Measurements from ENCODE around the gene FSCN2. TPM values are rescaled to one million over a fixed set of nuclear protein-coding genes. Genes with fewer than 3 reads are reported as not detected.

FSCN2 gene
- total and polyA plus RNA-seq, 2 of the 4 experiments (the other 2 are of a cell fraction): 0.18 to 0.84 TPM

DNA sequence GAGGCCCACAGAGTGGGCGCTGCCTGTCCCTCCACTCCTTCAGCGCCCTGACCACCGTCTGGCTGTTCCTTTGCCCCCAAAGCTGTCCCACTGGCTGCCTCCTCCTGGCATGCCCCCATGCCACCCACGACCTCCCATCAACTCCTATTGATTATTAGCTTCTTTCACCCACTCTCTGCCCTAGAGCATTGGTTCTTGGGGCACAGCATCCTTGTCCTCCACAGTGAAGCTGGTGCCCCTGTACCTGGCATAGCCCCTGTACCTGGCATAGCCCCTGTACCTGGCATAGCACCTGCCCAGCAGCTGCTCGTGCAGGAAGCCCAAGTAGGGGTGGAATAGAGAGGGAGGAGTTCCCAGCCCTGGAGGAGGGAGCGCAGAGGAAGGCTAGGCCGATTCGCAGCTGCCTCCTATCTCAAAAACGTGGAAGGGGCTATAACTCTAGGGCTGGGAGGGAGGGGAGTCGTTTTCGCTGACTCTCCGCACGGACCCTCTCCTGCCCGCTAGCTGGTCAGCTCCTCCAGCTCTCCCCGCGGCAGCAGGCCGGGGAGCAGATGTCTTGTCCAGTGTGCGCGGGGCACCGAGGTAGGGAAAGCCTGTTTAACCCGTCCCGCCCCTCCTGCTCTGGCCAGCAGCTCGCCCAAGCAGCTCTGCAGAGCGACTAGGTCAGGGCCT lies 9.9 kb upstream of the FSCN2 start:
- Histone ChIP-seq H3K56ac (ENCODE audit: extremely low read depth, insufficient read depth, low read length) (no peak overlapping the region), H3K4ac (ENCODE audit: low read depth, low read length) (peak overlapping the region; percentile 66), H3K4me2 (ENCODE audit: low read depth, low read length) (peak overlapping the region; percentile 90), H2AFZ (replicated peaks; ENCODE audit: low read length, poor library complexity) (peak overlapping the region; percentile 85), H4K5ac (ENCODE audit: low read depth, low read length) (no peak overlapping the region), H4K91ac (ENCODE audit: insufficient read depth, low read depth, low read length) (no peak overlapping the region), H4K8ac (ENCODE audit: low read depth in 2 of 2, low read length in 2 of 2) (peak overlapping the region in 1 of 2 experiments; percentile 34; a peak in 1 of 4 replicates), H2BK120ac (ENCODE audit: low read depth, low read length) (peak overlapping the region; percentile 2; the same call in 1 of the 2 replicates), H2BK5ac (ENCODE audit: low read depth, low read length, poor library complexity, severe bottlenecking) (no peak overlapping the region), H3K23ac (ENCODE audit: low read depth, low read length) (peak overlapping the region; percentile 72), H3K4me3 (ENCODE audit: insufficient read depth, low read depth, low read length) (peak overlapping the region; percentile 33; the same call in 1 of the 2 replicates), H3K79me1 (ENCODE audit: low read depth in 1 of 2, low read length in 2 of 2) (peaks cover 6 to 45% of the 10 kb centered on the region in 2 experiments; a peak in 3 of 4 replicates), H3K9ac (ENCODE audit: low read depth, low read length) (peak overlapping the region; percentile 45; the same call in 1 of the 2 replicates), H3K14ac (replicated peaks; ENCODE audit: low read depth, low read length) (peak overlapping the region; percentile 62), H4K20me1 (ENCODE audit: insufficient read depth, low read length) (peaks cover 48% of the 10 kb centered on the region), H2AK5ac (ENCODE audit: low read depth, low read length) (peak overlapping the region; percentile 61), H3K27ac (ENCODE audit: insufficient read depth, low read length) (peak overlapping the region; percentile 7; the same call in 1 of the 2 replicates), H2BK20ac (ENCODE audit: low read depth, low read length) (no peak overlapping the region), H3K27me3 (ENCODE audit: control insufficient read depth, insufficient read depth, low read length) (no peaks in the 10 kb centered on the region), H2AK9ac (replicated peaks; ENCODE audit: low read depth, low read length, poor library complexity) (peak overlapping the region; percentile 87), H3K4me1 (ENCODE audit: control insufficient read depth, insufficient read depth, low read length) (peaks cover 35% of the 10 kb centered on the region), H3K36me3 (ENCODE audit: control insufficient read depth, insufficient read depth, low read length) (no peaks in the 10 kb centered on the region; the same call in 1 of the 2 replicates), H3K18ac (ENCODE audit: low read depth, low read length) (no peak overlapping the region), H3K9me1 (ENCODE audit: insufficient read depth, low read length) (peaks cover 5% of the 10 kb centered on the region; the same call in 1 of the 2 replicates), H3K9me3 (ENCODE audit: control insufficient read depth, insufficient read depth, low read length) (no peaks in the 10 kb centered on the region), H2BK15ac (ENCODE audit: low read depth, low read length) (no peak overlapping the region)
- 28% methylated on average over 10 of the region's 24 CpGs; no CpG with 5 or more reads in 1 of the 2 experiments for WGBS, 2 experiments (ENCODE audit: extremely low coverage in 2 of 2, insufficient read length in 1 of 2)
- BruUV-seq (replicated peaks): no TSS peak
- no peak for DNase-seq
- intact Hi-C loops (cut with micrococcal nuclease) (no loop called here), in situ Hi-C loops (cut with MboI; ENCODE audit: low sequenced_read_pairs) (no loop called here), dilution Hi-C loops (cut with HindIII; ENCODE audit: low sequenced_read_pairs, unreplicated experiment) (no loop called here)
- POLR2A ChIA-PET (ENCODE audit: unreplicated experiment): interaction anchor here (0.6 to 1.8 kb wide), 2 partner anchors 10 to 132 kb away, joined by 6 to 11 read pairs; no protein-coding TSS in a partner anchor
- CTCF ChIA-PET: no interaction called here
- peak; percentile 1 for ATAC-seq (ENCODE audit: low read depth)
- TF ChIP-seq NFE2L2 (IDR thresholded peaks at IDR 0.05; ENCODE audit: low read depth, low read length): no peak
- TF ChIP-seq RCOR1 (IDR thresholded peaks at IDR 0.05; ENCODE audit: insufficient replicate concordance, low read length): no peak
- TF ChIP-seq RFX5 (IDR thresholded peaks at IDR 0.05; ENCODE audit: low read depth, low read length): no peak
- TF ChIP-seq CHD1 (IDR thresholded peaks at IDR 0.05; ENCODE audit: low read depth, low read length): no peak
- TF ChIP-seq CEBPB (IDR thresholded peaks at IDR 0.05; ENCODE audit: low read depth, low read length): no peak
- TF ChIP-seq, protein P1, sequence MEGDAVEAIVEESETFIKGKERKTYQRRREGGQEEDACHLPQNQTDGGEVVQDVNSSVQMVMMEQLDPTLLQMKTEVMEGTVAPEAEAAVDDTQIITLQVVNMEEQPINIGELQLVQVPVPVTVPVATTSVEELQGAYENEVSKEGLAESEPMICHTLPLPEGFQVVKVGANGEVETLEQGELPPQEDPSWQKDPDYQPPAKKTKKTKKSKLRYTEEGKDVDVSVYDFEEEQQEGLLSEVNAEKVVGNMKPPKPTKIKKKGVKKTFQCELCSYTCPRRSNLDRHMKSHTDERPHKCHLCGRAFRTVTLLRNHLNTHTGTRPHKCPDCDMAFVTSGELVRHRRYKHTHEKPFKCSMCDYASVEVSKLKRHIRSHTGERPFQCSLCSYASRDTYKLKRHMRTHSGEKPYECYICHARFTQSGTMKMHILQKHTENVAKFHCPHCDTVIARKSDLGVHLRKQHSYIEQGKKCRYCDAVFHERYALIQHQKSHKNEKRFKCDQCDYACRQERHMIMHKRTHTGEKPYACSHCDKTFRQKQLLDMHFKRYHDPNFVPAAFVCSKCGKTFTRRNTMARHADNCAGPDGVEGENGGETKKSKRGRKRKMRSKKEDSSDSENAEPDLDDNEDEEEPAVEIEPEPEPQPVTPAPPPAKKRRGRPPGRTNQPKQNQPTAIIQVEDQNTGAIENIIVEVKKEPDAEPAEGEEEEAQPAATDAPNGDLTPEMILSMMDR (conservative IDR thresholded peaks at IDR 0.05; ENCODE audit: low read depth, low read length): no peak
- no peak for TF ChIP-seq MAFK (IDR thresholded peaks at IDR 0.05; ENCODE audit: low read depth, low read length)
- TF ChIP-seq, protein P2, sequence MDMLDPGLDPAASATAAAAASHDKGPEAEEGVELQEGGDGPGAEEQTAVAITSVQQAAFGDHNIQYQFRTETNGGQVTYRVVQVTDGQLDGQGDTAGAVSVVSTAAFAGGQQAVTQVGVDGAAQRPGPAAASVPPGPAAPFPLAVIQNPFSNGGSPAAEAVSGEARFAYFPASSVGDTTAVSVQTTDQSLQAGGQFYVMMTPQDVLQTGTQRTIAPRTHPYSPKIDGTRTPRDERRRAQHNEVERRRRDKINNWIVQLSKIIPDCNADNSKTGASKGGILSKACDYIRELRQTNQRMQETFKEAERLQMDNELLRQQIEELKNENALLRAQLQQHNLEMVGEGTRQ (IDR thresholded peaks at IDR 0.05; ENCODE audit: low read depth, low read length): no peak
- no peak for TF ChIP-seq SMC3 (IDR thresholded peaks at IDR 0.05; ENCODE audit: low read depth, low read length)
- TF ChIP-seq, protein P3, sequence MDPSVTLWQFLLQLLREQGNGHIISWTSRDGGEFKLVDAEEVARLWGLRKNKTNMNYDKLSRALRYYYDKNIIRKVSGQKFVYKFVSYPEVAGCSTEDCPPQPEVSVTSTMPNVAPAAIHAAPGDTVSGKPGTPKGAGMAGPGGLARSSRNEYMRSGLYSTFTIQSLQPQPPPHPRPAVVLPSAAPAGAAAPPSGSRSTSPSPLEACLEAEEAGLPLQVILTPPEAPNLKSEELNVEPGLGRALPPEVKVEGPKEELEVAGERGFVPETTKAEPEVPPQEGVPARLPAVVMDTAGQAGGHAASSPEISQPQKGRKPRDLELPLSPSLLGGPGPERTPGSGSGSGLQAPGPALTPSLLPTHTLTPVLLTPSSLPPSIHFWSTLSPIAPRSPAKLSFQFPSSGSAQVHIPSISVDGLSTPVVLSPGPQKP (IDR thresholded peaks at IDR 0.05; ENCODE audit: borderline replicate concordance, low read depth, low read length): no peak
- no peak for TF ChIP-seq POLR2A (IDR thresholded peaks at IDR 0.05; ENCODE audit: low read depth, low read length)

Data from IMR-90 (cell line).